Endothelial cell of umbilical vein (primary cell): ENCODE measurements around the gene FLACC1. TPM values are rescaled to one million over a fixed set of nuclear protein-coding genes. Genes with fewer than 3 reads are reported as not detected.

Source experiments
- BruUV-seq: library from RNA; stranded (reverse); fragments of 400-500 nt; replicated peaks from 2 replicates; lab custom pipeline; 2021; lab: Mats Ljungman, UMichigan
- CTCF ChIA-PET: fragments of 300-600, 350-600 bp; sonication (Branson Sonifier 250); formaldehyde crosslinking; loops from one replicate; lab custom pipeline; 2021; ENCODE audit warnings: antibody characterized with exemption, inconsistent platforms; lab: Charles Lee
- POLR2A ChIA-PET: fragments of 300-600, 350-600 bp; sonication (Branson Sonifier 250); formaldehyde crosslinking; loops from one replicate; lab custom pipeline; 2021; ENCODE audit warnings: antibody characterized with exemption, inconsistent platforms; lab: Charles Lee
- DNase-seq: peaks from one replicate; pipeline ENCODE4 v3.0.0-alpha.2; 2011; ENCODE audit warnings: low read depth, low spot score
- FAIRE-seq: peaks from 2 replicates; lab custom pipeline; 2011; peaks lifted over from hg19 to GRCh38; lab: Jason Lieb, UNC
- H2AFZ ChIP-seq: 2 replicates; pipeline ENCODE4 v1.6.0; 2012; ENCODE audit warnings: low read depth, low read length, control low read depth, inconsistent platforms
- H3K27ac ChIP-seq: 2 replicates; pipeline ENCODE4 v1.5.1; 2011; ENCODE audit warnings: low read depth, mild to moderate bottlenecking, control low read depth, low read length, moderate library complexity; ENCODE audit not compliant: insufficient read depth
- H3K27me3 ChIP-seq, 2 experiments: 2 replicates each; pipeline versions ENCODE4 v1.6.0 to v1.6.1; 2011; ENCODE audit warnings: low read length in 2 of 2, mixed read lengths in 1 of 2; ENCODE audit not compliant: control insufficient read depth in 2 of 2, insufficient read depth in 2 of 2
- H3K36me3 ChIP-seq, 2 experiments: 2 replicates in 1 of 2; 3 replicates in 1 of 2; pipeline ENCODE4 v1.5.1; 2011; ENCODE audit warnings: low read length in 2 of 2, mild to moderate bottlenecking in 1 of 2, moderate library complexity in 1 of 2; ENCODE audit not compliant: control insufficient read depth in 2 of 2, insufficient read depth in 2 of 2; ENCODE audit errors: extremely low read depth in 1 of 2
- H3K4me1 ChIP-seq: 3 replicates; pipeline ENCODE4 v1.5.1; 2011; ENCODE audit warnings: mild to moderate bottlenecking, low read length; ENCODE audit not compliant: control insufficient read depth, insufficient read depth; ENCODE audit errors: extremely low read depth
- H3K4me2 ChIP-seq: 2 replicates; pipeline ENCODE4 v1.6.1; 2011; ENCODE audit warnings: low read length, control low read depth, mixed read lengths; ENCODE audit not compliant: insufficient read depth
- H3K4me3 ChIP-seq, 3 experiments: fragments of 200-600 bp in 1 of 3; sonication (generic), shearing (Covaris generic) in 1 of 3; replicated peaks in 1 of 3; 2 replicates each; pipeline ENCODE4 v1.5.1; 2011 to 2016; ENCODE audit warnings: control low read depth in 3 of 3, low read length in 3 of 3, mild to moderate bottlenecking in 2 of 3, inconsistent platforms in 1 of 3, low read depth in 1 of 3, moderate library complexity in 1 of 3; ENCODE audit not compliant: insufficient read depth in 1 of 3
- H3K79me2 ChIP-seq: 2 replicates; pipeline ENCODE4 v1.6.0; 2012; ENCODE audit warnings: low read length, inconsistent platforms; ENCODE audit not compliant: control insufficient read depth, insufficient read depth
- H3K9ac ChIP-seq: replicated peaks from 2 replicates; pipeline ENCODE3; 2011; ENCODE audit warnings: low read length, control low read depth; ENCODE audit not compliant: insufficient read depth; ENCODE audit errors: extremely low read depth
- H3K9me1 ChIP-seq: replicated peaks from 3 replicates; pipeline ENCODE4 v1.6.0; 2011; ENCODE audit warnings: mild to moderate bottlenecking, low read length; ENCODE audit not compliant: control insufficient read depth, insufficient read depth; ENCODE audit errors: extremely low read depth
- H3K9me3 ChIP-seq: replicated peaks from 2 replicates; pipeline ENCODE4 v1.5.1; 2012; ENCODE audit warnings: low read length, inconsistent platforms; ENCODE audit not compliant: control insufficient read depth, insufficient read depth
- H4K20me1 ChIP-seq: replicated peaks from 2 replicates; pipeline ENCODE3; 2011; ENCODE audit warnings: mild to moderate bottlenecking, low read length; ENCODE audit not compliant: control insufficient read depth, insufficient read depth; ENCODE audit errors: extremely low read depth
- CTCF ChIP-seq, 2 donors: IDR thresholded peaks; 1 replicate in 1 of 2; 2 replicates in 1 of 2; pipeline ENCODE4 v1.5.1; 2011; ENCODE audit warnings: low read length in 2 of 2, mild to moderate bottlenecking in 2 of 2, moderate library complexity in 2 of 2, control low read depth in 1 of 2, inconsistent platforms in 1 of 2, low read depth in 1 of 2; ENCODE audit not compliant: insufficient read depth in 1 of 2; ENCODE audit errors: extremely low read depth in 1 of 2
- EZH2 ChIP-seq: IDR thresholded peaks from 2 replicates; pipeline ENCODE4 v1.6.1; 2012; ENCODE audit warnings: borderline replicate concordance, low read depth, mild to moderate bottlenecking, moderate library complexity, low read length, inconsistent platforms; ENCODE audit not compliant: severe bottlenecking
- FOS ChIP-seq: IDR thresholded peaks from 2 replicates; pipeline ENCODE4 v1.6.1; 2011; ENCODE audit warnings: mild to moderate bottlenecking, low read length, moderate library complexity, borderline replicate concordance; ENCODE audit not compliant: insufficient read depth
- GATA2 ChIP-seq: IDR thresholded peaks from 2 replicates; pipeline ENCODE4 v1.7.0; 2011; ENCODE audit warnings: low read depth, mild to moderate bottlenecking, moderate library complexity, mixed read lengths, low read length; ENCODE audit not compliant: insufficient read length, insufficient read depth
- JUN ChIP-seq: IDR thresholded peaks from 2 replicates; pipeline ENCODE4 v1.6.1; 2011; ENCODE audit warnings: borderline replicate concordance, low read depth; ENCODE audit not compliant: insufficient read length, insufficient read depth
- MAX ChIP-seq: IDR thresholded peaks from 2 replicates; pipeline ENCODE4 v1.6.1; 2011; ENCODE audit not compliant: insufficient read depth, insufficient read length
- MYC ChIP-seq: IDR thresholded peaks from one replicate; pipeline ENCODE4 v1.6.1; 2011; ENCODE audit warnings: mild to moderate bottlenecking, low read depth, low read length
- POLR2A ChIP-seq: IDR thresholded peaks from 2 replicates; pipeline ENCODE4 v1.6.1; 2012; ENCODE audit warnings: low read depth, mild to moderate bottlenecking, control low read depth, low read length
- POLR2AphosphoS5 ChIP-seq: IDR thresholded peaks from 2 replicates; pipeline ENCODE4 v1.6.1; 2012; ENCODE audit warnings: low read depth, mild to moderate bottlenecking, control low read depth, low read length, moderate library complexity; ENCODE audit not compliant: insufficient read depth
- dilution Hi-C: fragments of 300-500 bp; cut with MboI; formaldehyde crosslinking; loops from one replicate; pipeline ENCODE4 v1.15.0; 2019; ENCODE audit warnings: low sequenced_read_pairs; ENCODE audit not compliant: extremely low pct_ligation_motif_present
- intact Hi-C: fragments of 100-400 bp; cut with micrococcal nuclease; formaldehyde crosslinking; loops from one replicate; pipeline ENCODE4 v1.10.0; 2022
- polyA plus RNA-seq, 4 experiments: library from polyadenylated mRNA; depleted of rRNA in 3 of 4; stranded (reverse) in 3 of 4; unstranded in 1 of 4; fragments of >200 nt; gene quantifications; 2 replicates each; pipeline versions ENCODE4 v1.2.1 to v1.2.3, GENCODE V29; 2011 to 2012; ENCODE audit warnings: missing spikeins in 1 of 4
- total RNA-seq: library from RNA; stranded (reverse); gene quantifications from 2 replicates; pipeline ENCODE4 v1.2.3, GENCODE V29; 2021

Gene FLACC1
- total and polyA plus RNA-seq, 2 donors (not counting 3 experiments of a cell fraction or from before 2014, with no cell fraction given), result 0.11 to 1.4 TPM

- ChIA-PET POLR2A (no interaction called here), CTCF (no interaction called here)
- Histone ChIP-seq H3K4me3 (no peak overlapping the region), H3K4me2 (no peak overlapping the region), H2AFZ (no peak overlapping the region), H3K36me3 (peaks cover 2 to 10% of the 10 kb centered on the region in 2 experiments), H3K4me1 (no peaks in the 10 kb centered on the region), H3K9me3 (no peaks in the 10 kb centered on the region), H3K27ac (no peak overlapping the region), H4K20me1 (no peaks in the 10 kb centered on the region), H3K27me3 (no peaks in the 10 kb centered on the region), H3K79me2 (no peaks in the 10 kb centered on the region), H3K9me1 (no peaks in the 10 kb centered on the region), H3K9ac (no peak overlapping the region)
- TF ChIP-seq EZH2, result no peak
- TF ChIP-seq FOS, result no peak
- TF ChIP-seq CTCF (IDR thresholded peaks at IDR 0.05; ENCODE audit: extremely low read depth in 1 of 2, insufficient read depth in 1 of 2, low read depth in 1 of 2, low read length in 2 of 2), result no peak
- TF ChIP-seq JUN, result no peak
- no peak for TF ChIP-seq POLR2A
- no peak for TF ChIP-seq GATA2
- BruUV-seq, result no TSS peak
- dilution Hi-C loops (no loop called here), intact Hi-C loops (no loop called here)
- FAIRE-seq (no peak), DNase-seq (no peak)
Measured at GRCh38 chr2:201396595-201396994, 39.5 kb upstream of the FLACC1 start.

- Histone ChIP-seq H3K9me3 (no peaks in the 10 kb centered on the region), H3K4me1 (no peaks in the 10 kb centered on the region), H3K9me1 (no peaks in the 10 kb centered on the region), H3K4me2 (no peak overlapping the region), H3K9ac (no peak overlapping the region), H4K20me1 (no peaks in the 10 kb centered on the region), H3K27me3 (no peaks in the 10 kb centered on the region), H3K36me3 (peaks cover 8 to 17% of the 10 kb centered on the region in 2 experiments), H3K79me2 (no peaks in the 10 kb centered on the region), H3K27ac (no peak overlapping the region), H3K4me3 (no peak overlapping the region), H2AFZ (no peak overlapping the region)
- ChIA-PET CTCF (no interaction called here), POLR2A (no interaction called here)
- no peak for FAIRE-seq
- no peak for TF ChIP-seq POLR2AphosphoS5
- TF ChIP-seq FOS, result no peak
- no peak for TF ChIP-seq CTCF (IDR thresholded peaks at IDR 0.05; ENCODE audit: extremely low read depth in 1 of 2, insufficient read depth in 1 of 2, low read depth in 1 of 2, low read length in 2 of 2)
- no peak for TF ChIP-seq MYC
- no peak for TF ChIP-seq GATA2
- no peak for TF ChIP-seq POLR2A
- TF ChIP-seq EZH2, result no peak
- TF ChIP-seq MAX, result no peak
- no peak for TF ChIP-seq JUN
- intact Hi-C loops, result no loop called here
- dilution Hi-C loops, result no loop called here
- BruUV-seq, result no TSS peak
- DNase-seq, result no peak
Measured at GRCh38 chr2:201383136-201383535, 26.0 kb upstream of the FLACC1 start.
